Astrocyte of the cerebellum (primary cell): Measurements from ENCODE around the gene LGR4.

Experiments
- DNase-seq: peaks from one replicate; pipeline ENCODE4 v3.0.0-alpha.2; 2011; ENCODE audit warnings: low read depth
- H3K4me3 ChIP-seq: 2 replicates; pipeline ENCODE4 v1.5.1; 2011; ENCODE audit warnings: mild to moderate bottlenecking, low read depth, low read length, moderate library complexity
- in situ Hi-C: cut with HindIII; loops from 2 replicates; pipeline ENCODE4 v1.10.0; 2017; ENCODE audit warnings: low sequenced_read_pairs
- TF ChIP-seq, protein P1 (sequence below): IDR thresholded peaks from 2 replicates; pipeline ENCODE4 v1.5.1; 2012; ENCODE audit warnings: low read length, low read depth, moderate library complexity, mild to moderate bottlenecking; ENCODE audit errors: missing control alignments

The LGR4 gene

GRCh38 chr11:27436916-27437315 lies 35.7 kb downstream of the LGR4 start:
- H3K4me3 ChIP-seq, result no peak overlapping the region
- DNase-seq, result no peak
- in situ Hi-C loops, result no loop called here
- TF ChIP-seq, protein P1, sequence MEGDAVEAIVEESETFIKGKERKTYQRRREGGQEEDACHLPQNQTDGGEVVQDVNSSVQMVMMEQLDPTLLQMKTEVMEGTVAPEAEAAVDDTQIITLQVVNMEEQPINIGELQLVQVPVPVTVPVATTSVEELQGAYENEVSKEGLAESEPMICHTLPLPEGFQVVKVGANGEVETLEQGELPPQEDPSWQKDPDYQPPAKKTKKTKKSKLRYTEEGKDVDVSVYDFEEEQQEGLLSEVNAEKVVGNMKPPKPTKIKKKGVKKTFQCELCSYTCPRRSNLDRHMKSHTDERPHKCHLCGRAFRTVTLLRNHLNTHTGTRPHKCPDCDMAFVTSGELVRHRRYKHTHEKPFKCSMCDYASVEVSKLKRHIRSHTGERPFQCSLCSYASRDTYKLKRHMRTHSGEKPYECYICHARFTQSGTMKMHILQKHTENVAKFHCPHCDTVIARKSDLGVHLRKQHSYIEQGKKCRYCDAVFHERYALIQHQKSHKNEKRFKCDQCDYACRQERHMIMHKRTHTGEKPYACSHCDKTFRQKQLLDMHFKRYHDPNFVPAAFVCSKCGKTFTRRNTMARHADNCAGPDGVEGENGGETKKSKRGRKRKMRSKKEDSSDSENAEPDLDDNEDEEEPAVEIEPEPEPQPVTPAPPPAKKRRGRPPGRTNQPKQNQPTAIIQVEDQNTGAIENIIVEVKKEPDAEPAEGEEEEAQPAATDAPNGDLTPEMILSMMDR, result no peak

DNA sequence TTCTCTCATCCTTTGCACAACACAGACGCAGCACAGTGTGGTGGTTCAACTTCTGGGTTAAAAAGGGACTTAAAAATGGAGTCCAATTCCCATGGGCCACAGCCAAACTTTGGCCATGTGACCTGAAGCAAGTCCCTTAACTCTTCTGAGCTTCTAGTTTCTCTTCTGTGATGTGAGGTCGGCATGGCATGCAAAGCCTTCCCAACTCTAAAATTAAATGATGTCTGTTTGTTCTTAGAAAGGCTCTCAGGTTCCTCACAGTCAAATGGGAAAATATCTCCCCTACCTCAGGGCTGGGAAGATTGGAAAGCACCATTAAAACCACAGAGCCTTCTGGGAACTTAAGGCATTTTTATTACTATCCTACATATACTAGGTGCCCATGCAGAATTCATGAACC lies 38.8 kb downstream of the LGR4 start:
- in situ Hi-C loops, result no loop called here
- TF ChIP-seq, protein P1, result no peak
- no peak overlapping the region for H3K4me3 ChIP-seq
- no peak for DNase-seq

DNA sequence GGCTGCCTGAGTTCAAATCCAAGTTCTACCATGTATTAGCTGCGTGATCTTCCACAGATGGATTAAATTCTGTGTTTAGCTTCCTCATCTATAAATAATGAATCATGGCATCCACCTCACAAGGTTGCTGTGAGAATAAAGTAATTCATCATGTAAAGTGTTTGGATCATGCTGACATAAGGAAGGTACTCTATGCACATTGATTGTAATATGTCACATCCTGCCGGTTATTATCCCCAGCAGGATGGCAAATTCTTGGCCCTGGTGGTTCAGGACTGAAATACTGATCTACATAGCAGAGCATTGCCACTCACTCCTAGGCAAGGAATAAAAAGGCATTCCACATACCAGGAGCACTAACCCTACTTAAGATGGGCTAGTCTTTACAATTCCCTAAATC lies 40.8 kb downstream of the LGR4 start:
- in situ Hi-C loops, result no loop called here

GRCh38 chr11:27429761-27430393 lies 42.7 kb downstream of the LGR4 start:
- TF ChIP-seq, protein P1, result no peak
- no peak overlapping the region for H3K4me3 ChIP-seq
- peak; percentile 27 for DNase-seq
- in situ Hi-C loops, result no loop called here

More for the DNA sequence above, 40.8 kb downstream of the LGR4 start:
- TF ChIP-seq, protein P1, result no peak
- no peak for DNase-seq
- no peak overlapping the region for H3K4me3 ChIP-seq

- in situ Hi-C loops, result no loop called here
- H3K4me3 ChIP-seq, result no peak overlapping the region
- DNase-seq, result no peak
- TF ChIP-seq, protein P1, result no peak
Observed at GRCh38 chr11:27427183-27427980, 45.2 kb downstream of the LGR4 start.

GRCh38 chr11:27425814-27426213 lies 46.8 kb downstream of the LGR4 start:
- H3K4me3 ChIP-seq, result no peak overlapping the region
- TF ChIP-seq, protein P1, result no peak
- no peak for DNase-seq
- in situ Hi-C loops, result no loop called here
